ENCODE data around the gene KCNH5. TPM values are rescaled to one million over a fixed set of nuclear protein-coding genes. Genes with fewer than 3 reads are reported as not detected.

The KCNH5 gene
- total and polyA plus RNA-seq, 9 of the 15 experiments (the other 6 are each of a cell fraction or from before 2014, with no cell fraction given) = 1.1 to 2.4 (median 1.4) TPM

DNA sequence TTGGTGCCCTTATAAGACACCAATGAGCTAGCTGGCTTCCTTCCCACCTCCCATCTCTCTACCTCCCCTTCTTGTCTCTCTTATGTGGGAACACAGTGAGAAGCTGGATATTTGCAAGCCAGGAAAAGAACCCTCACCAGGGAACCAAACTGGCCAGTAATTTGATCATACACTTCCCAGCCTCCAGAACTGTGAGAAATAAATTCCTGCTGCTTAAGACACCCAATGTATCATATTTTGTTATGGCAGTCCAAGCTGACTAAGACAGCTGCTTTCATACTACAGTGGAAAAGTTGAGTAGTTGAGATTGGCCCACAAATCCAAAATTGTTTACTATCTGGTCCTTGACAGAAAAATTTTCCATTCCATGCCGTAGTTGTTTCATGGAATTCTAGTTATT lies 269.0 kb downstream of the KCNH5 start:
- intact Hi-C loops (cut with micrococcal nuclease) = no loop called here
- H3K9ac ChIP-seq (ENCODE audit: insufficient read depth in 1 of 2, low read depth in 2 of 2, low read length in 2 of 2) = no peak overlapping the region
- BruUV-seq (replicated peaks) = no TSS peak
- H3K27ac ChIP-seq (ENCODE audit: extremely low read depth, low read depth, low read length) = no peak overlapping the region
- TF ChIP-seq ZNF217 (CRISPR knock-in tag; IDR thresholded peaks at IDR 0.05) = no peak
- TF ChIP-seq SMAD4 (CRISPR knock-in tag; conservative IDR thresholded peaks at IDR 0.05) = no peak
- TF ChIP-seq, protein P1, sequence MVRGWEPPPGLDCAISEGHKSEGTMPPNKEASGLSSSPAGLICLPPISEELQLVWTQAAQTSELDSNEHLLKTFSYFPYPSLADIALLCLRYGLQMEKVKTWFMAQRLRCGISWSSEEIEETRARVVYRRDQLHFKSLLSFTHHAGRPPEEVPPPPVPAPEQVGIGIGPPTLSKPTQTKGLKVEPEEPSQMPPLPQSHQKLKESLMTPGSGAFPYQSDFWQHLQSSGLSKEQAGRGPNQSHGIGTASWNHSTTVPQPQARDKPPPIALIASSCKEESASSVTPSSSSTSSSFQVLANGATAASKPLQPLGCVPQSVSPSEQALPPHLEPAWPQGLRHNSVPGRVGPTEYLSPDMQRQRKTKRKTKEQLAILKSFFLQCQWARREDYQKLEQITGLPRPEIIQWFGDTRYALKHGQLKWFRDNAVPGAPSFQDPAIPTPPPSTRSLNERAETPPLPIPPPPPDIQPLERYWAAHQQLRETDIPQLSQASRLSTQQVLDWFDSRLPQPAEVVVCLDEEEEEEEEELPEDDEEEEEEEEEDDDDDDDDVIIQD (CRISPR knock-in tag; IDR thresholded peaks at IDR 0.05) = no peak
- no peak for TF ChIP-seq SOX6 (IDR thresholded peaks at IDR 0.05)
- TF ChIP-seq ZNF197 (CRISPR knock-in tag; IDR thresholded peaks at IDR 0.05; ENCODE audit: low read depth) = no peak
- ChIA-PET POLR2A (no interaction called here), CTCF (ENCODE audit: low intra/inter-chr PET ratio) (no interaction called here)
- DNase-seq (ENCODE audit: extremely low read depth in 1 of 4, low spot score in 3 of 4) = no peak
- in situ Hi-C loops (cut with MboI) = no loop called here
- H3K9me3 ChIP-seq (replicated peaks; ENCODE audit: control insufficient read depth, insufficient read depth, low read depth, low read length) = no peaks in the 10 kb centered on the region
- H3K27me3 ChIP-seq (ENCODE audit: control insufficient read depth in 2 of 2, insufficient read depth in 2 of 2, low read length in 2 of 2) = no peaks in the 10 kb centered on the region
- H3K9me1 ChIP-seq (ENCODE audit: control insufficient read depth, insufficient read depth, low read length) = no peaks in the 10 kb centered on the region
- H3K4me3 ChIP-seq = no peak overlapping the region
- H3K4me1 ChIP-seq (replicated peaks in 1 of 2; ENCODE audit: control insufficient read depth in 2 of 2, insufficient read depth in 2 of 2, low read length in 2 of 2) = no peaks in the 10 kb centered on the region
- no peaks in the 10 kb centered on the region for H3K79me2 ChIP-seq (ENCODE audit: control insufficient read depth, insufficient read depth, low read length)
- WGBS (ENCODE audit: insufficient coverage, low coverage, missing lambda C conversion rate) = 0% methylated on average over 1 of the region's 1 CpG
- H4K20me1 ChIP-seq (replicated peaks; ENCODE audit: control insufficient read depth, insufficient read depth, low read length) = no peaks in the 10 kb centered on the region
- FAIRE-seq = no peak
- no peaks in the 10 kb centered on the region for H3K36me3 ChIP-seq (ENCODE audit: control insufficient read depth, insufficient read depth, low read length)
- ATAC-seq = no peak
- no peak overlapping the region for H3K4me2 ChIP-seq (ENCODE audit: insufficient read depth, low read length)
- no peak overlapping the region for H2AFZ ChIP-seq (ENCODE audit: low read depth, low read length)

DNA sequence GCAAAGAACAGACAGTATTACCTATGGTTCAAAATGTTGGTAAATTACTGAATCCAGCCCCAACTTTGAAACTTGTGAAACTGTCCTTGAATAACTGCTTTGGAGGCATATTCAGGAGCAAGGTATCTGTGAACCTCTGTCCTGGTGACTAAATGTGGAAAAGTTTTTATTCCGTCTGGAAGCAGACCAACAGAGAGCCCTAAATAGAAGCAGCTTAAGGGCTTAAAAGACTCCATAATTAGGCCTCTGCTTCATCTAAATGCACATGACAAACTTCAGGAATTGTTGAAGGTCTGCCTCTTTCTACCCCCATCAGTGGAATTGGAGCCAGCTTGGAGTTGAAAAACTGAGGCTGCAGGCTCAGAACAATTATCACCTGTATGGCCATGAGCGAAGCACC lies 276.5 kb downstream of the KCNH5 start:
- FAIRE-seq = no peak
- in situ Hi-C loops (cut with MboI) (no loop called here), intact Hi-C loops (cut with micrococcal nuclease) (no loop called here)
- Histone ChIP-seq H2AFZ (ENCODE audit: low read depth, low read length) (no peak overlapping the region), H3K9me3 (replicated peaks; ENCODE audit: control insufficient read depth, insufficient read depth, low read depth, low read length) (no peaks in the 10 kb centered on the region), H3K27me3 (ENCODE audit: control insufficient read depth in 2 of 2, insufficient read depth in 2 of 2, low read length in 2 of 2) (no peaks in the 10 kb centered on the region), H4K20me1 (replicated peaks; ENCODE audit: control insufficient read depth, insufficient read depth, low read length) (no peaks in the 10 kb centered on the region), H3K4me2 (ENCODE audit: insufficient read depth, low read length) (no peak overlapping the region), H3K36me3 (ENCODE audit: control insufficient read depth, insufficient read depth, low read length) (no peaks in the 10 kb centered on the region), H3K79me2 (ENCODE audit: control insufficient read depth, insufficient read depth, low read length) (no peaks in the 10 kb centered on the region), H3K9ac (ENCODE audit: insufficient read depth in 1 of 2, low read depth in 2 of 2, low read length in 2 of 2) (no peak overlapping the region), H3K4me3 (no peak overlapping the region), H3K9me1 (ENCODE audit: control insufficient read depth, insufficient read depth, low read length) (no peaks in the 10 kb centered on the region), H3K27ac (ENCODE audit: extremely low read depth, low read depth, low read length) (no peak overlapping the region), H3K4me1 (replicated peaks in 1 of 2; ENCODE audit: control insufficient read depth in 2 of 2, insufficient read depth in 2 of 2, low read length in 2 of 2) (no peaks in the 10 kb centered on the region)
- 0% methylated on average over 2 of the region's 2 CpGs for WGBS (ENCODE audit: insufficient coverage, low coverage, missing lambda C conversion rate)
- ChIA-PET CTCF (ENCODE audit: low intra/inter-chr PET ratio) (no interaction called here), POLR2A (no interaction called here)
- no peak for ATAC-seq
- no peak for DNase-seq (ENCODE audit: extremely low read depth in 1 of 4, low spot score in 3 of 4)
- no TSS peak for BruUV-seq (replicated peaks)
- TF ChIP-seq ZNF695 (CRISPR knock-in tag; IDR thresholded peaks at IDR 0.05) (no peak), NRF1 (conservative IDR thresholded peaks at IDR 0.05 in 1 of 2, IDR thresholded peaks at IDR 0.05 in 1 of 2) (no peak), RBFOX2 (IDR thresholded peaks at IDR 0.05; ENCODE audit: low read depth, low read length) (no peak), L3MBTL2 (IDR thresholded peaks at IDR 0.05) (no peak)
- TF ChIP-seq, protein P2, sequence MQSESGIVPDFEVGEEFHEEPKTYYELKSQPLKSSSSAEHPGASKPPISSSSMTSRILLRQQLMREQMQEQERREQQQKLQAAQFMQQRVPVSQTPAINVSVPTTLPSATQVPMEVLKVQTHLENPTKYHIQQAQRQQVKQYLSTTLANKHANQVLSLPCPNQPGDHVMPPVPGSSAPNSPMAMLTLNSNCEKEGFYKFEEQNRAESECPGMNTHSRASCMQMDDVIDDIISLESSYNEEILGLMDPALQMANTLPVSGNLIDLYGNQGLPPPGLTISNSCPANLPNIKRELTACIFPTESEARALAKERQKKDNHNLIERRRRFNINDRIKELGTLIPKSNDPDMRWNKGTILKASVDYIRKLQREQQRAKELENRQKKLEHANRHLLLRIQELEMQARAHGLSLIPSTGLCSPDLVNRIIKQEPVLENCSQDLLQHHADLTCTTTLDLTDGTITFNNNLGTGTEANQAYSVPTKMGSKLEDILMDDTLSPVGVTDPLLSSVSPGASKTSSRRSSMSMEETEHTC (IDR thresholded peaks at IDR 0.05) = no peak
- TF ChIP-seq, protein P3, sequence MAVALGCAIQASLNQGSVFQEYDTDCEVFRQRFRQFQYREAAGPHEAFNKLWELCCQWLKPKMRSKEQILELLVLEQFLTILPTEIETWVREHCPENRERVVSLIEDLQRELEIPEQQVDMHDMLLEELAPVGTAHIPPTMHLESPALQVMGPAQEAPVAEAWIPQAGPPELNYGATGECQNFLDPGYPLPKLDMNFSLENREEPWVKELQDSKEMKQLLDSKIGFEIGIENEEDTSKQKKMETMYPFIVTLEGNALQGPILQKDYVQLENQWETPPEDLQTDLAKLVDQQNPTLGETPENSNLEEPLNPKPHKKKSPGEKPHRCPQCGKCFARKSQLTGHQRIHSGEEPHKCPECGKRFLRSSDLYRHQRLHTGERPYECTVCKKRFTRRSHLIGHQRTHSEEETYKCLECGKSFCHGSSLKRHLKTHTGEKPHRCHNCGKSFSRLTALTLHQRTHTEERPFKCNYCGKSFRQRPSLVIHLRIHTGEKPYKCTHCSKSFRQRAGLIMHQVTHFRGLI (CRISPR knock-in tag; IDR thresholded peaks at IDR 0.05) = no peak
